GM18907 (cell line): ENCODE measurements around the gene KRT85.
"Not testable (repeated sequence)": the region's sequence is repeated elsewhere in the genome, so short reads cannot be mapped to it uniquely, and the experiment has no call there.

Experiments
- ATAC-seq: cut with Tn5 transposase; IDR thresholded peaks from one replicate; pipeline ENCODE4 v1.9.1; 2021; ENCODE audit warnings: mild to moderate bottlenecking, moderate library complexity; ENCODE audit not compliant: unreplicated experiment

KRT85 gene

GRCh38 chr12:52366738-52367485 is at the start of gene KRT85:
TSS of gene KRT85 (minus strand) at chr12:52367481. CDS start at chr12:52367405, 76 bp downstream.
- no peak for ATAC-seq

- ATAC-seq, result no peak
Measured at GRCh38 chr12:52416795-52417194, 49.5 kb upstream of the KRT85 start.

GRCh38 chr12:52415870-52416750 is 48.8 kb upstream of the KRT85 start:
- no peak for ATAC-seq

GRCh38 chr12:52414936-52415335 is 47.7 kb upstream of the KRT85 start:
- ATAC-seq, result no peak

- no peak for ATAC-seq
Measured at GRCh38 chr12:52413782-52414345, 46.6 kb upstream of the KRT85 start.

- no peak for ATAC-seq
Measured at GRCh38 chr12:52413202-52413601, 45.9 kb upstream of the KRT85 start.

GRCh38 chr12:52411815-52412214 is 44.5 kb upstream of the KRT85 start:
- ATAC-seq, result no peak

- ATAC-seq, result not testable (repeated sequence)
Measured at GRCh38 chr12:52410589-52411248, 43.4 kb upstream of the KRT85 start.

GRCh38 chr12:52407918-52408317 is 40.6 kb upstream of the KRT85 start:
- no peak for ATAC-seq

GRCh38 chr12:52405922-52406385 is 38.7 kb upstream of the KRT85 start, which contains the start of gene KRT82:
TSS of gene KRT82 (minus strand) at chr12:52406335. CDS start at chr12:52406277, 58 bp downstream.
- no peak for ATAC-seq

GRCh38 chr12:52404951-52405350 is 37.7 kb upstream of the KRT85 start:
- ATAC-seq, result no peak

GRCh38 chr12:52403561-52403960 is 36.3 kb upstream of the KRT85 start:
- ATAC-seq, result no peak

- ATAC-seq, result no peak
Measured at GRCh38 chr12:52402873-52403540, 35.7 kb upstream of the KRT85 start.

- no peak for ATAC-seq
Measured at GRCh38 chr12:52402377-52402776, 35.1 kb upstream of the KRT85 start.

GRCh38 chr12:52401926-52402325 is 34.6 kb upstream of the KRT85 start:
- ATAC-seq, result no peak

GRCh38 chr12:52401526-52401925 is 34.2 kb upstream of the KRT85 start:
- no peak for ATAC-seq

GRCh38 chr12:52400906-52401305 is 33.6 kb upstream of the KRT85 start:
- no peak for ATAC-seq

- ATAC-seq, result no peak
Measured at GRCh38 chr12:52399756-52400155, 32.5 kb upstream of the KRT85 start.

GRCh38 chr12:52398176-52398575 is 30.9 kb upstream of the KRT85 start:
- no peak for ATAC-seq

GRCh38 chr12:52396656-52397055 is 29.4 kb upstream of the KRT85 start:
- no peak for ATAC-seq
